Stomach (tissue), 4 donors: ENCODE measurements around the gene ORC3.

Experiments used
- POLR2A ChIP-seq, 4 donors: fragments of 450-650 bp; IDR thresholded peaks; one replicate each; pipeline ENCODE4 v1.6.1; 2016; ENCODE audit warnings: antibody characterized with exemption in 4 of 4, control low read depth in 2 of 4, mild to moderate bottlenecking in 1 of 4, moderate library complexity in 1 of 4
- TF ChIP-seq, protein P1 (sequence below), 7 experiments: fragments of 450-650 bp in 4 of 7; fragments of 200-600 bp in 3 of 7; sonication (generic) in 3 of 7; IDR thresholded peaks; one replicate each; pipeline ENCODE4 v1.5.1; 2016 to 2019; ENCODE audit warnings: antibody characterized with exemption in 7 of 7, control low read depth in 2 of 7, mild to moderate bottlenecking in 1 of 7

DNA sequence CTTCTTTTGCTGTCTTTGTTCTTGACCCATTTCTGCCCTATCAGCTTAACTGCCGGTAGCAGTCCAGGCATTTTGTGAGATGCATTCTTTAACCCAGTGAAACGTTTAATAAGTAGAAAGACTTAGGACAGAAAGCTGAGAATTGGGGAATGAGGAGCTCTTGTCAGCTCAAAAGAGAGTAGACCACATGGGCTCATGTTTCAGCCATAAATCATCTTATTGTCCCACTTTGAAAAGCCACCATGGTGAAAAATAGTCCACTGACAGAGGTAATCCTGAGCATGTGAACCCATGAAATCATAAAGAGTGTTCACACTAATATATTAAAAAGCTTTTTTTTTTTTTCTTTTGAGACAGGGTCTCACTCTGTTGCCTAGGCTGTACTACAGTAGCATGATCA lies 16.3 kb downstream of the ORC3 start:
- TF ChIP-seq, protein P1, sequence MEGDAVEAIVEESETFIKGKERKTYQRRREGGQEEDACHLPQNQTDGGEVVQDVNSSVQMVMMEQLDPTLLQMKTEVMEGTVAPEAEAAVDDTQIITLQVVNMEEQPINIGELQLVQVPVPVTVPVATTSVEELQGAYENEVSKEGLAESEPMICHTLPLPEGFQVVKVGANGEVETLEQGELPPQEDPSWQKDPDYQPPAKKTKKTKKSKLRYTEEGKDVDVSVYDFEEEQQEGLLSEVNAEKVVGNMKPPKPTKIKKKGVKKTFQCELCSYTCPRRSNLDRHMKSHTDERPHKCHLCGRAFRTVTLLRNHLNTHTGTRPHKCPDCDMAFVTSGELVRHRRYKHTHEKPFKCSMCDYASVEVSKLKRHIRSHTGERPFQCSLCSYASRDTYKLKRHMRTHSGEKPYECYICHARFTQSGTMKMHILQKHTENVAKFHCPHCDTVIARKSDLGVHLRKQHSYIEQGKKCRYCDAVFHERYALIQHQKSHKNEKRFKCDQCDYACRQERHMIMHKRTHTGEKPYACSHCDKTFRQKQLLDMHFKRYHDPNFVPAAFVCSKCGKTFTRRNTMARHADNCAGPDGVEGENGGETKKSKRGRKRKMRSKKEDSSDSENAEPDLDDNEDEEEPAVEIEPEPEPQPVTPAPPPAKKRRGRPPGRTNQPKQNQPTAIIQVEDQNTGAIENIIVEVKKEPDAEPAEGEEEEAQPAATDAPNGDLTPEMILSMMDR (IDR thresholded peaks at IDR 0.05): no peak
- no peak for TF ChIP-seq POLR2A (IDR thresholded peaks at IDR 0.05)
